Breast epithelium (tissue), 3 donors: ENCODE measurements around the gene OR5M11.
"Not testable (repeated sequence)": the region's sequence is repeated elsewhere in the genome, so short reads cannot be mapped to it uniquely, and the experiment has no call there.

ENCODE experiments used
- POLR2A ChIP-seq: fragments of 450-650 bp; IDR thresholded peaks from one replicate; pipeline ENCODE4 v1.6.1; 2016; ENCODE audit warnings: antibody characterized with exemption, mild to moderate bottlenecking, moderate library complexity
- POLR2AphosphoS5 ChIP-seq, 3 donors: sonication (generic); formaldehyde crosslinking; IDR thresholded peaks; one replicate each; pipeline ENCODE4 v1.6.1; 2017; ENCODE audit warnings: antibody characterized with exemption in 3 of 3
- TF ChIP-seq, protein P1 (sequence below), 3 donors: fragments of 450-650 bp; IDR thresholded peaks; one replicate each; pipeline ENCODE4 v1.5.1; 2016 to 2017; ENCODE audit warnings: antibody characterized with exemption in 3 of 3, mild to moderate bottlenecking in 3 of 3, moderate library complexity in 3 of 3

DNA sequence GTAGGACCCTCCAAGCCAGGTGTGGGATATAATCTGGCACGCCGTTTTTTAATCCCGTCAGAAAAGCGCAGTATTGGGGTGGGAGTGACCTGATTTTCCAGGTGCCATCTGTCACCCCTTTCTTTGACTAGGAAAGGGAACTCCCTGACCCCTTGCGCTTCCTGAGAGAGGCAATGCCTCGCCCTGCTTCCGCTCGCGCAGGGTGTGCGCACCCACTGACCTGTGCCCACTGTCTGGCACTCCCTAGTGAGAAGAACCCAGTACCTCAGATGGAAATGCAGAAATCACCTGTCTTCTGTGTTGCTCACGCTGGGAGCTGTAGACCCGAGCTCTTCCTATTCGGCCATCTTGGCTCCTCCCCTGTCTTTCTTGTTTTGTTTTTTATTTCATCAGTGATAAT lies 11.6 kb upstream of the OR5M11 start:
- TF ChIP-seq, protein P1, sequence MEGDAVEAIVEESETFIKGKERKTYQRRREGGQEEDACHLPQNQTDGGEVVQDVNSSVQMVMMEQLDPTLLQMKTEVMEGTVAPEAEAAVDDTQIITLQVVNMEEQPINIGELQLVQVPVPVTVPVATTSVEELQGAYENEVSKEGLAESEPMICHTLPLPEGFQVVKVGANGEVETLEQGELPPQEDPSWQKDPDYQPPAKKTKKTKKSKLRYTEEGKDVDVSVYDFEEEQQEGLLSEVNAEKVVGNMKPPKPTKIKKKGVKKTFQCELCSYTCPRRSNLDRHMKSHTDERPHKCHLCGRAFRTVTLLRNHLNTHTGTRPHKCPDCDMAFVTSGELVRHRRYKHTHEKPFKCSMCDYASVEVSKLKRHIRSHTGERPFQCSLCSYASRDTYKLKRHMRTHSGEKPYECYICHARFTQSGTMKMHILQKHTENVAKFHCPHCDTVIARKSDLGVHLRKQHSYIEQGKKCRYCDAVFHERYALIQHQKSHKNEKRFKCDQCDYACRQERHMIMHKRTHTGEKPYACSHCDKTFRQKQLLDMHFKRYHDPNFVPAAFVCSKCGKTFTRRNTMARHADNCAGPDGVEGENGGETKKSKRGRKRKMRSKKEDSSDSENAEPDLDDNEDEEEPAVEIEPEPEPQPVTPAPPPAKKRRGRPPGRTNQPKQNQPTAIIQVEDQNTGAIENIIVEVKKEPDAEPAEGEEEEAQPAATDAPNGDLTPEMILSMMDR (IDR thresholded peaks at IDR 0.05), result not testable (repeated sequence)
- TF ChIP-seq POLR2AphosphoS5 (IDR thresholded peaks at IDR 0.05); POLR2A: not testable (repeated sequence)
